Measurements from ENCODE around the gene B4GAT1. TPM values are rescaled to one million over a fixed set of nuclear protein-coding genes. Genes with fewer than 3 reads are reported as not detected.

Gene B4GAT1
- total and polyA plus RNA-seq, 2 donors (not counting 1 experiment from before 2014, with no cell fraction given): 1.4 to 5.2 TPM

DNA sequence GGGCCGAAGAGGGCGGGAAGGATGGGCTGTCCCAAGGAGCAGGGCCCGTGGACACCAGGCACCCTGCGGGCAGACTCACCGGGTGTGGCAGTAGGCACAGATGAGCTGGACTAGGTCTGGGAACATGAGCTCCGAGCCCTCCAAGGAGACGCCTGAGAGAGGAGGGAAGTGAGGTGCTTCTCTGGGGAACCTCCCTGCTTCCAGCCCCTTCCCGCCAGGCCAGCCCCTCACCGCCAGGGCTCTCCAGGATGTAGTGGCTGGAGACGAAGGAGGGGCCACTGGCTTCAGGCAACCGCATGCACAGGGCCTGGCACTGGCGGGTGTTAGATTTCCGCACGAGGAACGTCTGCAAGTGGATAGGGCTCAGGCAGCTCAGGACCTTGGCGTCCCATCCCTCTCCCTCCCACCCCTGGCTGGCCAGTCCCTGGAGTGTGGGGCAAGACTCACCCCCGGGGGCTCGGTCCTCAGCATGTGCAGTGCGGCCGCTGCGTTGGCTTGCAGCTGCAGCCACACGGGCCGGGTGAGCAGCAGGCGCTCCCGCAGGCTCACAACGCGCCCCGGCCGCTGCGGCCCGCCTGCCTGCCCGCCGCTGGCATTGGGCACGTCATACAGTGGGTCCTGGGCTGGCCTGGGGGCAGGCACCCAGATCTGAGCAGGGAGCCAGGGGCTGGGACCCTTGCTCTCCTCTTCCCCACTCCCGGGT, 11.7 kb downstream of the B4GAT1 start:
- H3K27me3 ChIP-seq (replicated peaks in 1 of 4; ENCODE audit: control extremely low read depth in 1 of 4, control insufficient read depth in 3 of 4, insufficient read depth in 4 of 4, low read length in 3 of 4): peaks cover 0 to 9% (median 3%) of the 10 kb centered on the region in 4 experiments
- H3K9ac ChIP-seq (ENCODE audit: low read length): peak overlapping the region; percentile 42
- DNase-seq (peak; percentile 38), ATAC-seq (ENCODE audit: low read depth) (no peak)
- no peaks in the 10 kb centered on the region for H3K9me3 ChIP-seq (ENCODE audit: control extremely low read depth in 1 of 3, control insufficient read depth in 2 of 3, insufficient read depth in 1 of 3, low read length in 2 of 3)
- peaks cover 13% of the 10 kb centered on the region for H4K20me1 ChIP-seq (ENCODE audit: control insufficient read depth, insufficient read depth, low read length, poor library complexity, severe bottlenecking)
- no peaks in the 10 kb centered on the region for H3K9me3 Mint-ChIP-seq (ENCODE audit: insufficient read depth)
- ChIA-PET POLR2A (interaction anchor here (1.0 to 2.0 kb wide), 2 partner anchors 24 to 359 kb away, joined by 4 to 6 read pairs; no protein-coding TSS in a partner anchor), CTCF (interaction anchor here (0.5 to 3.0 kb wide), 5 partner anchors 9 to 53 kb away, joined by 3 to 24 read pairs (median 5); no protein-coding TSS in a partner anchor)
- peak overlapping the region; percentile 84 for H3K4me3 Mint-ChIP-seq
- no peak overlapping the region for H3K27ac ChIP-seq (ENCODE audit: low read length in 2 of 2)
- H3K79me2 ChIP-seq (ENCODE audit: control insufficient read depth, insufficient read depth, low read length): no peaks in the 10 kb centered on the region
- peak overlapping the region; percentile 33 for H2AFZ ChIP-seq (ENCODE audit: insufficient read depth, low read depth, low read length, poor library complexity, severe bottlenecking)
- H3K4me2 ChIP-seq (replicated peaks; ENCODE audit: low read depth, low read length, poor library complexity, severe bottlenecking): peak overlapping the region; percentile 74
- WGBS (ENCODE audit: insufficient coverage): 24% methylated on average over 35 of the region's 35 CpGs
- TF ChIP-seq, protein P1, sequence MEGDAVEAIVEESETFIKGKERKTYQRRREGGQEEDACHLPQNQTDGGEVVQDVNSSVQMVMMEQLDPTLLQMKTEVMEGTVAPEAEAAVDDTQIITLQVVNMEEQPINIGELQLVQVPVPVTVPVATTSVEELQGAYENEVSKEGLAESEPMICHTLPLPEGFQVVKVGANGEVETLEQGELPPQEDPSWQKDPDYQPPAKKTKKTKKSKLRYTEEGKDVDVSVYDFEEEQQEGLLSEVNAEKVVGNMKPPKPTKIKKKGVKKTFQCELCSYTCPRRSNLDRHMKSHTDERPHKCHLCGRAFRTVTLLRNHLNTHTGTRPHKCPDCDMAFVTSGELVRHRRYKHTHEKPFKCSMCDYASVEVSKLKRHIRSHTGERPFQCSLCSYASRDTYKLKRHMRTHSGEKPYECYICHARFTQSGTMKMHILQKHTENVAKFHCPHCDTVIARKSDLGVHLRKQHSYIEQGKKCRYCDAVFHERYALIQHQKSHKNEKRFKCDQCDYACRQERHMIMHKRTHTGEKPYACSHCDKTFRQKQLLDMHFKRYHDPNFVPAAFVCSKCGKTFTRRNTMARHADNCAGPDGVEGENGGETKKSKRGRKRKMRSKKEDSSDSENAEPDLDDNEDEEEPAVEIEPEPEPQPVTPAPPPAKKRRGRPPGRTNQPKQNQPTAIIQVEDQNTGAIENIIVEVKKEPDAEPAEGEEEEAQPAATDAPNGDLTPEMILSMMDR (IDR thresholded peaks at IDR 0.05): no peak
- no peak for TF ChIP-seq EZH2 (IDR thresholded peaks at IDR 0.05; ENCODE audit: borderline replicate concordance, insufficient read depth, low read depth, low read length, poor library complexity, severe bottlenecking)
- H3K27me3 Mint-ChIP-seq: no peaks in the 10 kb centered on the region
- intact Hi-C loops (cut with micrococcal nuclease): no loop called here
- no peak overlapping the region for H3K27ac Mint-ChIP-seq
- peaks cover 15 to 25% of the 10 kb centered on the region in 2 donors for H3K4me1 ChIP-seq (ENCODE audit: control insufficient read depth in 2 of 2, insufficient read depth in 2 of 2, low read length in 2 of 2)
- H3K36me3 ChIP-seq (replicated peaks in 1 of 2; ENCODE audit: control extremely low read depth in 1 of 2, control insufficient read depth in 1 of 2, extremely low read depth in 1 of 2, insufficient read depth in 2 of 2, low read length in 1 of 2): peaks cover 0 to 33% of the 10 kb centered on the region in 2 experiments
- H3K4me3 ChIP-seq (ENCODE audit: control extremely low read depth in 1 of 5, extremely low read depth in 1 of 5, insufficient read depth in 1 of 5, low read depth in 2 of 5, low read length in 4 of 5): peak overlapping the region in 3 of 5 experiments; percentile 19 to 50 (median 42)
- H3K4me1 Mint-ChIP-seq: peaks cover 21% of the 10 kb centered on the region
